IPS-18a (cell line): Measurements from ENCODE around the gene EIPR1.
"Not testable (repeated sequence)": the region's sequence is repeated elsewhere in the genome, so short reads cannot be mapped to it uniquely, and the experiment has no call there.

ENCODE experiments used
- H3K27ac ChIP-seq: one replicate; pipeline ENCODE4 v1.5.1; 2013; ENCODE audit warnings: low read length
- H3K27me3 ChIP-seq: one replicate; pipeline ENCODE4 v1.6.1; 2013; ENCODE audit warnings: mild to moderate bottlenecking, low read length; ENCODE audit not compliant: control insufficient read depth, insufficient read depth
- H3K36me3 ChIP-seq: one replicate; pipeline ENCODE4 v1.6.1; 2013; ENCODE audit warnings: low read depth, low read length; ENCODE audit not compliant: control insufficient read depth
- H3K4me1 ChIP-seq: one replicate; pipeline ENCODE4 v1.6.1; 2013; ENCODE audit warnings: low read depth, low read length; ENCODE audit not compliant: control insufficient read depth
- H3K4me3 ChIP-seq: one replicate; pipeline ENCODE4 v1.5.1; 2013; ENCODE audit warnings: low read length
- H3K9ac ChIP-seq: one replicate; pipeline ENCODE4 v1.6.1; 2013; ENCODE audit warnings: mild to moderate bottlenecking, low read length, moderate library complexity
- H3K9me3 ChIP-seq: one replicate; pipeline ENCODE4 v1.6.1; 2013; ENCODE audit warnings: low read depth, low read length; ENCODE audit not compliant: control insufficient read depth

Gene EIPR1

GRCh38 chr2:3289171-3289515 is 88.5 kb downstream of the EIPR1 start:
- Histone ChIP-seq H3K27ac (no peak overlapping the region), H3K9me3 (no peaks in the 10 kb centered on the region), H3K4me3 (no peak overlapping the region), H3K27me3 (no peaks in the 10 kb centered on the region), H3K9ac (no peak overlapping the region), H3K36me3 (no peaks in the 10 kb centered on the region), H3K4me1 (no peaks in the 10 kb centered on the region)

GRCh38 chr2:3288470-3289170 is 89.0 kb downstream of the EIPR1 start:
- Histone ChIP-seq H3K9me3 (no peaks in the 10 kb centered on the region), H3K27ac (no peak overlapping the region), H3K4me3 (no peak overlapping the region), H3K9ac (no peak overlapping the region), H3K36me3 (no peaks in the 10 kb centered on the region), H3K4me1 (no peaks in the 10 kb centered on the region), H3K27me3 (no peaks in the 10 kb centered on the region)

GRCh38 chr2:3287896-3288295 is 89.7 kb downstream of the EIPR1 start:
- no peaks in the 10 kb centered on the region for H3K27me3 ChIP-seq
- H3K4me3 ChIP-seq, result no peak overlapping the region
- no peak overlapping the region for H3K9ac ChIP-seq
- H3K27ac ChIP-seq, result no peak overlapping the region
- H3K4me1 ChIP-seq, result no peaks in the 10 kb centered on the region
- H3K9me3 ChIP-seq, result no peaks in the 10 kb centered on the region
- no peaks in the 10 kb centered on the region for H3K36me3 ChIP-seq

- not testable (repeated sequence) for H3K27me3 ChIP-seq, H3K27ac ChIP-seq, H3K4me1 ChIP-seq, H3K9me3 ChIP-seq, H3K4me3 ChIP-seq, H3K9ac ChIP-seq, H3K36me3 ChIP-seq
These were observed 91.0 kb downstream of the EIPR1 start for GRCh38 chr2:3286646-3287036.

GRCh38 chr2:3285901-3286645 is 91.5 kb downstream of the EIPR1 start:
- no peak overlapping the region for H3K27ac ChIP-seq
- no peak overlapping the region for H3K9ac ChIP-seq
- H3K9me3 ChIP-seq, result no peaks in the 10 kb centered on the region
- H3K36me3 ChIP-seq, result no peaks in the 10 kb centered on the region
- no peak overlapping the region for H3K4me3 ChIP-seq
- no peaks in the 10 kb centered on the region for H3K4me1 ChIP-seq
- H3K27me3 ChIP-seq, result no peaks in the 10 kb centered on the region

GRCh38 chr2:3284657-3285630 is 92.7 kb downstream of the EIPR1 start:
- H3K4me1 ChIP-seq, result no peaks in the 10 kb centered on the region
- H3K27me3 ChIP-seq, result no peaks in the 10 kb centered on the region
- no peak overlapping the region for H3K9ac ChIP-seq
- no peak overlapping the region for H3K4me3 ChIP-seq
- H3K9me3 ChIP-seq, result no peaks in the 10 kb centered on the region
- H3K36me3 ChIP-seq, result no peaks in the 10 kb centered on the region
- no peak overlapping the region for H3K27ac ChIP-seq

- not testable (repeated sequence) for H3K9ac ChIP-seq, H3K36me3 ChIP-seq, H3K27ac ChIP-seq, H3K27me3 ChIP-seq, H3K4me1 ChIP-seq, H3K4me3 ChIP-seq, H3K9me3 ChIP-seq
These were observed 93.6 kb downstream of the EIPR1 start for GRCh38 chr2:3283876-3284656.

- no peaks in the 10 kb centered on the region for H3K27me3 ChIP-seq
- no peaks in the 10 kb centered on the region for H3K9me3 ChIP-seq
- no peak overlapping the region for H3K27ac ChIP-seq
- H3K4me1 ChIP-seq, result no peaks in the 10 kb centered on the region
- no peak overlapping the region for H3K4me3 ChIP-seq
- no peak overlapping the region for H3K9ac ChIP-seq
- H3K36me3 ChIP-seq, result no peaks in the 10 kb centered on the region
These were observed 94.4 kb downstream of the EIPR1 start for GRCh38 chr2:3283206-3283605.

GRCh38 chr2:3282056-3282998 is 95.3 kb downstream of the EIPR1 start:
- Histone ChIP-seq H3K4me1 (peaks cover 1% of the 10 kb centered on the region), H3K9ac (no peak overlapping the region), H3K9me3 (no peaks in the 10 kb centered on the region), H3K27me3 (no peaks in the 10 kb centered on the region), H3K36me3 (no peaks in the 10 kb centered on the region), H3K27ac (no peak overlapping the region), H3K4me3 (no peak overlapping the region)

- H3K9me3 ChIP-seq, result no peaks in the 10 kb centered on the region
These were observed 96.7 kb downstream of the EIPR1 start for GRCh38 chr2:3280683-3281520.

More at GRCh38 chr2:3280683-3281520, 96.7 kb downstream of the EIPR1 start:
- Histone ChIP-seq H3K4me3 (no peak overlapping the region), H3K9ac (no peak overlapping the region), H3K27ac (no peak overlapping the region), H3K4me1 (peaks cover 5% of the 10 kb centered on the region), H3K27me3 (no peaks in the 10 kb centered on the region), H3K36me3 (no peaks in the 10 kb centered on the region)
